GM19025 (cell line): ENCODE measurements around the gene ROMO1.

ENCODE experiments used
- ATAC-seq: cut with Tn5 transposase; IDR thresholded peaks from one replicate; pipeline ENCODE4 v1.9.1; 2021; ENCODE audit warnings: mild to moderate bottlenecking, low read depth, moderate library complexity; ENCODE audit not compliant: unreplicated experiment

Gene ROMO1

DNA sequence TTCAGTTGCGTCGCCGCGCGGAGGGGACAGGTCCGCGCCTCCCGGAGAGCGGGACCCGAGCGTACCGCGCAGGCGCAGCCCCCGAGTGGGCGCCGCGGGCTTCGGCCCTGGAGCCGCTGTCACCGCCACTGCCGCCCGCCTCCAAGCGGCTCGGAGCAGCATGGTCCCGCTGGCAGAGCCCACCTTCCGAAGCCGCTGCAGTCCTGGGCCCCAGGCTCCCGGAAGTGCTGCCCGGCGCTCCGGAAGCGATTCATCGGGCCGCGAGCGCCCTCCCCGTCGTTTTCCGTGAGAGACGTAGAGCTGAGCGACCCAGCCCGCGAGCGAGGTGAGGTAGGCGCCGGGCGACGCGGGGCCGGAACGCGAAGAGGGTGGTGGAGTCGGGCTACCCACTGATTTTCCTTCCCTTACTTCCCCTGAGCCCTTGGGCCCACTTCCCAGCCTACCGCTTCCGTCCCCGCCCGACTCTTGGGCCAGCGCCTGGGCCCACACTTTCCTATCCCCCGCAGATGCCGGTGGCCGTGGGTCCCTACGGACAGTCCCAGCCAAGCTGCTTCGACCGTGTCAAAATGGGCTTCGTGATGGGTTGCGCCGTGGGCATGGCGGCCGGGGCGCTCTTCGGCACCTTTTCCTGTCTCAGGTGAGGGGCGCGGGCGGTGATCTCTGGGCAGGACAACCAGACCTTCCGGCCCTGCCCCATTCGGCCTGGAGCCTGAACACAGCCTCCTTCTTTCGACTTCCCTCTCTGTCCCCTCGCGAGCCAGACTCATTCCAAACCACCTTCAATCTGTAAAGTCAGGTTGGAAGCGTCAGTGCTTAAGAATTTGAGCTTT, at the start of gene ROMO1, which contains the start of gene NFS1:
Gene ROMO1, plus strand, starts transcription at position 279 of the 830 bp plus-strand sequence. Its CDS starts 228 bp downstream, at position 507.
Gene NFS1, minus strand, starts transcription at position 226 of the 830 bp plus-strand sequence. Its CDS starts 64 bp downstream, at position 162.
- ATAC-seq, result peak; percentile 89

GRCh38 chr20:35650632-35651031, 48.6 kb upstream of the ROMO1 start:
- no peak for ATAC-seq

DNA sequence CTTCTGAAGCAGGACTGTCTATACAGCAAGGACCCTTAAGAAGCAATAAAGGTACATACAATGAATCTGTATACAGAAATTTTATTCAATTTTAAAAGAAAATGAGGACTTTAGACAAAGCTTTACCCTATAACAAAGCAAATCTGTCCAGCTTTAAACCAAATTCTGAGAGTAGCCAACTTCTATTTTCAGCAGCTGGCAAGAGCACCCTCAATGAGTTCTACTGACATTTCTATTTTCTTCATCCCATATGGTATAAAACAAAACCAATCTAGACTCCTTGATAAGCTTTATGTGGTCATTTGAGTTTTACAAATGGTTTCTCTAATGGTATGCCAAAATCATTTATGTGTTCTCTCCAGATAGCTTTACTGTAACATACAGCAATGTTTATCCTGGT, 47.2 kb upstream of the ROMO1 start:
- no peak for ATAC-seq

GRCh38 chr20:35652641-35653429, 46.4 kb upstream of the ROMO1 start:
- no peak for ATAC-seq

- no peak for ATAC-seq
These were observed 45.8 kb upstream of the ROMO1 start for GRCh38 chr20:35653430-35653734.

GRCh38 chr20:35653893-35654292, 45.3 kb upstream of the ROMO1 start:
- no peak for ATAC-seq

GRCh38 chr20:35654415-35654814, 44.8 kb upstream of the ROMO1 start:
- ATAC-seq, result no peak

DNA sequence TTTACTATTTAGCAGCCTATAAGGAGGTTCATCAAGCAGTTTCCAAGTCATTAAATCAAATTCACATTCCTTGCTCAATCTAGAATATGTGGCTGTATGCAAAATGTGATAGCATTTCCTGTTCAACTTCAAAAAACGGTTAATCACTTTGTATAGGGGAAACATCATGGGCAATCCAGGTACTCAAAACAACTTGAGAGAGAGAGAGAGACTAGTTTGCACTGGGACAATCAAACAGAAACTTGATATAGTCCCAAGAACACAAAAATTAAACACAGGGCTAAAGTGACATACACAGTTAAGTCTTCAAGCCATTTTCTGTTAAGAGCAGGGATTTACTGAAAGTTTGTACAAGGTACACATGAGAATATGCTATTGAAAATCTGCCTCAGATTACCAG, 41.9 kb upstream of the ROMO1 start:
- no peak for ATAC-seq

DNA sequence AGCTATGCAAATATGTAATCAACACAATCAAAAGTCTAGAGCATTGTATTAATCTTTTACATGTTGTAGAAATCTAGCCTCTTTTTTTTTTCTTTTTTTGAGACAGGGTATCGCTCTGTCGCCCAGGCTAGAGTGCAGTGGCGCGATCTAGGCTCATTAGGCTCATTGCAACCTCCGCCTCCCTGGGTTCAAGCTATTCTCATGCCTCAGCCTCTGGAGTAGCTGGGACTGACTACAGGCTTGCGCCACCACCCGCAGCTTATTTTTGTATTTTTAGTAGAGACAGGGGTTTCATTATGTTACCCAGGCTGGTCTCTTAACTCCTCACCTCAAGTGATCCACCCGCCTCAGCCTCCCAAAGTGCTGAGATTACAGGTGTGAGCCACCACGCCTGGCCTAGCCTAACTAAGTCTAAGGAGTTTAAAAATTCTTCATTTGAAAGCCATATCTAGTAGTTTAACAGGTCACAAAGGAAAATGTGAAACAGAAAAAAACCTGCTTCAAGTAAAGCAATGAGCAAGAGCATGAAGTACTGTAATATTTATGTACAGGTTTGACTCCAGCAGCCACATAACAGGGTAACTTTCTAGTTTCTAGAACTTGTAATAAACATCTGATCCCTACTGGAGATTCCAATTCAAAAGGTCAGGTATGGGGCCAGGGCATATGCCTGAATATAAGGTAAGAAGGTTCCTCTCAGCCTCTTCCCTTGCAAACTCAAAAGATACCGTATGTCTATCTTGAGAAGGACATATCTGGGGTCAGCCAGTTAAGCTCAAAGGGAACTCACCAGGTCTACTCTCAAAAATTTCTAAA, 38.9 kb upstream of the ROMO1 start:
- ATAC-seq, result no peak

DNA sequence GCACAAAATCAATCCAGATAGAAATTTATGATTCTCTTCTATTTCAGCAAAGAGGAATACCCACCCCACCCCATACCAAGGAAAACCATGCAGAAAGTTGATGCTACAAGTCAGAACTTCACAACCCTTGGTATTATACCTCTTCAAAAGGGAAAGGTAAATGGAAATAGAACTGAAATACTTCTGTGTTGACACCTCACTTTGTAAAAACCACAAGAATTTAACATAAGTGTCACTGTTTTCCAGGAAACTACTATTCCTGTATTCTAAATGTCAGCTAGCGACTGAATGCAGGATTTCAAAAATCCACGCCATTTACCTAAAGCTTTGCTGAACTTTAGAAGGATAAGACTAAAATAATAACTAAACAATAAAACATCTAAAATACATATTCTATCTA, 38.2 kb upstream of the ROMO1 start:
- no peak for ATAC-seq

- no peak for ATAC-seq
These were observed 37.3 kb upstream of the ROMO1 start for GRCh38 chr20:35661908-35662307.

DNA sequence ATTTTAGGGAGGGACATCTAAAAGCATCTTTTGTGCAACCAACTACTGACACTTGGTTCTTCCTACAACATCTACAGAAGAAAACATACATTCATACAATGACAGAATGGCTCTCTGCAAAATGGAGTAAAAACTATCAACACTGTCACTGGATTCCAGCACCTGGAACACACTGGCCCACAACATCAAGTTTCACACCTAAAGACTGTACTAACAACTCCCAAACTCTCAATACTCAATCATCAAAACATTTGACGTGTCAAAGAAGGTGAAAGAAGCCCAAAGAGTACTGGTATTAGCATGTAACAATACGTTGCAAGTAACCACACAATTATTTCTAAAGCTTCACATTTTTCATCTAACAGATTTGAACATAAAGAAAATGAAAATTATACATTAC, 36.7 kb upstream of the ROMO1 start:
- ATAC-seq, result no peak

GRCh38 chr20:35663516-35664465, 35.4 kb upstream of the ROMO1 start:
- no peak for ATAC-seq

- peak; percentile 71 for ATAC-seq
These were observed 34.6 kb upstream of the ROMO1 start, which contains the start of the genes CPNE1 and RBM12 for GRCh38 chr20:35664466-35665206. TSS of gene CPNE1 (minus strand) at chr20:35664900. CDS start at chr20:35632923, 31,977 bp downstream. TSS of gene RBM12 (minus strand) at chr20:35664900. CDS start at chr20:35655322, 9,578 bp downstream.

- no peak for ATAC-seq
These were observed 33.3 kb upstream of the ROMO1 start for GRCh38 chr20:35665949-35666288.

- ATAC-seq, result no peak
These were observed 30.0 kb upstream of the ROMO1 start for GRCh38 chr20:35669221-35669620.

- no peak for ATAC-seq
These were observed 29.5 kb upstream of the ROMO1 start for GRCh38 chr20:35669681-35670080.

DNA sequence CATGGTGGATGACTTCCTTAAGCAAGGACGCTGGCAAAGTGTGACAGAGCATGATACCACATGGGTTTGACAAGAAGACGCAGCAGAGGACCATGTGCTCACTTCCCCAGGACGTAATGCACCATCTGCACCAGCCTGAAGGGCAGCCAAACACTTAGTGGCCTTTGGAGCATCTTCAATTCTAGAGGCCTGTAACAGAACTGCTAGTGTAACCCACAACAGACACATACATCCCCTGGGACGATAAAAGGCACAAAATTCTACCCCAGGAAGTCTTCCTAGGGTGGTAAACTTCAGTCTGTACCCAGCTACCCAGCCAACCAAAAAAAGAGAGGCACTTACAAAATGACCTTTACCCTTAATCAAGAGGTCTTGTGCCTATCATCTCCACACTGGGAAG, 25.3 kb upstream of the ROMO1 start:
- ATAC-seq, result no peak

DNA sequence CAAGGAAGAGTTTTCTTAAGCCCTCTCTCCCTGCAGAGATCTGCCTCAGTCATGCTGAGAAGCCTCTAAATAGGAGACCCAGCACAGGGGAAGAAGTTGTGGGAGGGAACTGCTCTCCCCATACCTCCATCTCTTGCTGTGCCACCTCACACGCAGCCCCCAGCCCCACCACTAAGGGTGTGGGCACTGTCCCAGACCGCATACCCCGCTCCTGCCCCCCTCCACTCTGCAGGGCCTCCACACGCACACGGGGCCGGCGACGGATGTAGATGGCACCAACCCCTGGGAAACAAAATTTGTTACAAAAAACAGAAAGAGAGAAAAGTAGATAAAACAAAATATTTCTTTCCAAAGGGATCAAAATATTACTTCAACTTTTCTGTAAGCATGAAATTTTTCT, 24.3 kb upstream of the ROMO1 start:
- ATAC-seq, result no peak
